Activated T-cell treated with anti-CD3 and anti-CD28 coated beads for 1 hour (primary cell): ENCODE results near the gene AK9.
"Not testable (repeated sequence)": the region's sequence is repeated elsewhere in the genome, so short reads cannot be mapped to it uniquely, and the experiment has no call there.

Experiments used
- DNase-seq: peaks from one replicate; pipeline ENCODE4 v3.0.0-alpha.2; 2020; ENCODE audit warnings: low read depth

The AK9 gene

GRCh38 chr6:109623288-109623687 is 67.7 kb downstream of the AK9 start:
- DNase-seq: no peak

GRCh38 chr6:109612268-109612667 is 78.7 kb downstream of the AK9 start:
- no peak for DNase-seq

GRCh38 chr6:109611502-109611901 is 79.5 kb downstream of the AK9 start:
- no peak for DNase-seq

- DNase-seq: no peak
Measured at GRCh38 chr6:109610590-109610989, 80.4 kb downstream of the AK9 start.

- no peak for DNase-seq
Measured at GRCh38 chr6:109609737-109610136, 81.3 kb downstream of the AK9 start.

GRCh38 chr6:109606359-109606758 is 84.6 kb downstream of the AK9 start:
- no peak for DNase-seq

GRCh38 chr6:109595998-109596397 is 95.0 kb downstream of the AK9 start:
- no peak for DNase-seq

GRCh38 chr6:109580519-109580918 is 110.5 kb downstream of the AK9 start:
- no peak for DNase-seq

- no peak for DNase-seq
Measured at GRCh38 chr6:109579361-109579760, 111.6 kb downstream of the AK9 start.

- DNase-seq: not testable (repeated sequence)
Measured at GRCh38 chr6:109569901-109570300, 121.1 kb downstream of the AK9 start.

- DNase-seq: no peak
Measured at GRCh38 chr6:109561844-109562243, 129.2 kb downstream of the AK9 start.

- DNase-seq: no peak
Measured at GRCh38 chr6:109531446-109531845, 159.6 kb downstream of the AK9 start.

- no peak for DNase-seq
Measured at GRCh38 chr6:109527989-109528388, 163.0 kb downstream of the AK9 start.

GRCh38 chr6:109526905-109527628 is 163.9 kb downstream of the AK9 start:
- peak; percentile 26 for DNase-seq

GRCh38 chr6:109524129-109524528 is 166.9 kb downstream of the AK9 start:
- no peak for DNase-seq

GRCh38 chr6:109523478-109523877 is 167.5 kb downstream of the AK9 start:
- no peak for DNase-seq

GRCh38 chr6:109521080-109521479 is 169.9 kb downstream of the AK9 start:
- DNase-seq: no peak

- not testable (repeated sequence) for DNase-seq
Measured at GRCh38 chr6:109519647-109520046, 171.4 kb downstream of the AK9 start.

GRCh38 chr6:109516929-109517328 is 174.1 kb downstream of the AK9 start:
- DNase-seq: no peak

GRCh38 chr6:109515781-109516409 is 175.1 kb downstream of the AK9 start:
- DNase-seq: no peak

- DNase-seq: no peak
Measured at GRCh38 chr6:109514946-109515345, 176.1 kb downstream of the AK9 start.

- DNase-seq: no peak
Measured at GRCh38 chr6:109513571-109514071, 177.4 kb downstream of the AK9 start.

- DNase-seq: no peak
Measured at GRCh38 chr6:109512271-109512817, 178.7 kb downstream of the AK9 start.
